GM18870 (cell line): ENCODE measurements around the gene GUCY2D.

Source experiments
- ATAC-seq: cut with Tn5 transposase; IDR thresholded peaks from one replicate; pipeline ENCODE4 v1.9.1; 2021; ENCODE audit warnings: moderate library complexity; ENCODE audit not compliant: unreplicated experiment

The GUCY2D gene

DNA sequence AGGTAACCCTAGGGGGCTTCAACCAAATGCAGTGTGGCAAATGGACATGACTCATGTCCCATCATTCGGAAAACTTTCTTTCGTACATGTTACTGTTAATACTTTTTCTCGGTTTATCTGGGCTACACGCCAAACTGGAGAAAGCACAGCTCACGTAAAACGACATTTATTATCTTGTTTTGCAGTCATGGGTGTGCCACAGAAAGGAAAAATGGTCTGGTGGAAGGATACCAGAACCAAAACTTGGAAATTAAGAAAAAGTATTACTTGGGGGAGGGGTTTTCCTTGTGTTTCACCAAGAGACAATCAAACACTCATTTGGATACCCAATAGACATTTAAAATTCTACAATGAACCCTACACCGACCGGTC, 60.0 kb downstream of the GUCY2D start:
- ATAC-seq = no peak

DNA sequence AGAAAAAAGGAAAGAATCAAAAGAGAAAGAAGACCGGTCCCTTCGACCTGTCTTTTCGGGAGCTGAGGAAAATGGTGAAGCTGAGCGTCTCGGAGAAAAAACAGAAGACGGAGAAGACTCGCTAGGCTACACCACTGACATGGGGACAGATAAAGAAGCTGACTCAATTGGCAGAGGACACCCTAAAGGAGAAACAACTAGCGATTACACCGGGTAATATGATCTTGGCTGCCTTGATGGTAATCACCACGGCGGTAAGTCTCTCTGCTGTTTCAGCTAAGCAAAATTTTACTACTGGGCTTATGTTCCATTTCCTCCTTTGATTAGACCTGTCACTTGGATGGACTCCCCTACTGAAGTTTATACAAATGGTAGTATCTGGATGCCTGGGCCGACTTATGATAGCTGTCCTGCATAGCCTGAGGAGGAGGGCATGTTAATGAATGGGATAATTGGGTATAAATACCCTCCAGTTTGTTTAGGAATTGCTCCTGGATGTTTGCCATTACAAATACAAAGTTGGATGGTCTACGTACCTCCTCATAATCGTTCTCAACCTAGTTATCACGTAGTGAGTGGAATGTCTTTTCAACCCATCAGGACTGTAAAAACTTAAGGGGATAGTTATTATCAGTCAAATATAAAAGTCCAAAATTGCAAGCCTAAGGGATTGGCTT, 60.5 kb downstream of the GUCY2D start:
- ATAC-seq = no peak

DNA sequence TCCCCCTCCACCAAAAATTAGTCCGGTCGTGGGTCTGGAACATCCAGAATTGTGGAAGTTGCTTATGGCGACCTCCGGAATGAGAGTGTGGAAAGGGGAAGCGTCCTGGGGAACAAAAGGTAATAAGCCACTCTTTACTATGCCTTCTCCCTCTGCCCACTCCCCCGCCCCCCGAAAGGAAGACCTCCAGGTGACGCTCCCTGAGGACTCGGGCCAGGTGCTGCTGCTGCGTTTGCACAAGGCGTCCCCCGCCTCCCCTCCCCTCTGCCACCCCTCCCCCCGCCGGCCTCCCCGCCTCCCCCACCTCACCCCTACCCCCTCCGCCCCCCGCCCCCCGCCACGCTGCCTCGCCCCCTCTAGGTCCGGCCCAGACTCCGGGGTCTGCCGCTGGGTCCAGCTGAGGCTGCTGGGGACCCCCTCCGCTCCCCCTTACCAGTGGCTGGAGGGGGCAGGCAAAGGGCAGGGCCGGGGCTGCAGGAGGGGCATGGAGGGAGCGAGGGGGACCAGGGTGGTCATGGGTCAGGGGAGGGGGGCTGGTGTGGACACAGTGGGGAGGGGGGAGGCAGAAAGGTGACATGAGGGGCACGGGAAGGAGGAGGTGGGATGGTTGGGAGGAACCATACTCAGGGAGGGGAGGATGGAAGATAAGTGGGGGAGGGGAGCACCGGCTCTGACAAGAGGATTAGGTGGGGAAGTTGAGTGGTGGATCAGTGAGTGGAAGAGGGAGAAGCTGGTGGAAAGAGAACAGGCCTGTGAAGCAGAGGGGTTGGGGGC, 61.5 kb downstream of the GUCY2D start:
- no peak for ATAC-seq

DNA sequence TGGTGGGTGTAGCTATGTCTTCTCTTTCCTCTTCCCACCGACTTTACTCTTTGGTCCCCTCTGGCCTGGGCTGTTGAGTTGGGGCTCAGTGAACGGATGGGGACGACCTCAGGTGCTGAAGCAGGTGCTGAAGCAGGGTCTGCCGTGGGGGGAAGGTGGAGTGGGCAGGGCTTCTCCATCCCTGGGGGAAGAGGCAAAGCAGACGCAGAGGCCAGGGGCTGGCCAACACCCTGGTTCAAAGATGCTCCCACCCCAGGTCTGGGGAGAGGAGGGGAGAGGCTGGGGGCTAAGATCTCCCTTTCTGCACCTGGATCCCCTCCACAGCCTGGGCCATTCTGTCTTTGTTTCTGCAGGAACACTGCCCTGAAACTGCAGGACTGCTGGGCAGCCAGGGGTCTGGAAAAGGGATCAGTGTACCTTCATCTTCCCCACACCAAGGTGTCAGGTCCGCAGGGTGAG, 62.2 kb downstream of the GUCY2D start:
- ATAC-seq = no peak

DNA sequence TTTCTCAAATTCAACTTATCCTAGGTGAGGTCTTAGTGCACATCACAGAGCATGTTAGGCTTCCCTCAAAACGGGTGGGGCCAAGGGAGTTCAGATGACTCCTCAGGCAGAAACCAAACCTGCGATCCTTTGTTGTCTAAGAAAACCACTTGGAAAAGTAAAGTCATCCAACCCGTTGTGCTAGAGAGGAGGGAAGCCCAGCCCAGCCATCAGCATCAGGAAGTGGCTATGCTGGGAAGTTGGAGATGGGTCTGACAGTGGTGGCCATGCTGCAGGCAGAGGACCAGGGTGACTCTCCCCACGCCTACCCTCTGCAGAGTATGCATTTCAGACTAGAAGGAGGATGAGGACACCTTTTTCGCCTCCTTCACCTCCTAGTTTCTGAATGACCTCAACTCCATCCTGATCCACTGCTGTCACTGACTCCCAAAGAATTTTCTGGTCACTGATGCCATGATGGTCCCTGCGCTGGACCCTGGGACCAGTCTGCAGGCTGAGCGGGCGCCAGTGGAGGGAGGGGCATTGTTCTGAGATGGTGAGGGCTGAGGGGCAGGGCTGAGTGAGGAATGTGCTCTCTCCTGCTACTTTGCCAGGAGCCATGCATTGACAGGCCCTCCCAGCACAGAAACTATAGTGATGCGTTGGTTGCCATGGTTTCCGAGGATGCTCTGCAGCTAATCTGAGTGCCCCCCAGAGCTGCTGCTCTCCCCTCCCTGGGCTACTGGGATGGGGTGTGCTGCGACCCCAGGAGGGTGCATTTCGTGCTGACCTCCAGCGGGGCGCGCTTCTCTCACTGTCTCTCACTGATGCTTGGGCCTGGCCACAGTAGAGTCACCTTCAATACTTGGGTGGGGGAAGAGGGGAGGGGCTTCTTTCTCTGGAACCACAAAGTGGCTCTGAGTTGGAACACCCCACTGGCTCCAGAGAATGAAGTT, 64.7 kb downstream of the GUCY2D start:
- no peak for ATAC-seq

DNA sequence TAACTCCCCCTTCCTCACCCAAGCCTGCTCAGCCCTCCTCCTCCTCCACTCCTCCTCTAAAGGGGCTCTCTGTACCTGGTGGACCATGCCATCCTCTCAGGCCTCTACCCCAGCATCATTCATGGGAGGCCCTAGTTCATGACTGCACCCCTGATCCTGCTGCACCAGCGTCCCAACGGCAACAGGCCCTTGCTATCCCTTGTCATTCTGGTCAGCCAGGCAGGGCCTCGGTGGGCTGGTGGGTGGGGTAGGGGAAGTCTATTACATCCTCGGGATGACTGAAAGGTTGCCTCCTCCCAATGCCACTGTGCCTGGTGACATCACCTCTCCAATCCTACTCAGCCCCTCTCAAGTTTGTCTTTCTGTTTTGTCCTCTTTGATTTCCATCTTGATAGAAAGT, 65.4 kb downstream of the GUCY2D start:
- no peak for ATAC-seq

DNA sequence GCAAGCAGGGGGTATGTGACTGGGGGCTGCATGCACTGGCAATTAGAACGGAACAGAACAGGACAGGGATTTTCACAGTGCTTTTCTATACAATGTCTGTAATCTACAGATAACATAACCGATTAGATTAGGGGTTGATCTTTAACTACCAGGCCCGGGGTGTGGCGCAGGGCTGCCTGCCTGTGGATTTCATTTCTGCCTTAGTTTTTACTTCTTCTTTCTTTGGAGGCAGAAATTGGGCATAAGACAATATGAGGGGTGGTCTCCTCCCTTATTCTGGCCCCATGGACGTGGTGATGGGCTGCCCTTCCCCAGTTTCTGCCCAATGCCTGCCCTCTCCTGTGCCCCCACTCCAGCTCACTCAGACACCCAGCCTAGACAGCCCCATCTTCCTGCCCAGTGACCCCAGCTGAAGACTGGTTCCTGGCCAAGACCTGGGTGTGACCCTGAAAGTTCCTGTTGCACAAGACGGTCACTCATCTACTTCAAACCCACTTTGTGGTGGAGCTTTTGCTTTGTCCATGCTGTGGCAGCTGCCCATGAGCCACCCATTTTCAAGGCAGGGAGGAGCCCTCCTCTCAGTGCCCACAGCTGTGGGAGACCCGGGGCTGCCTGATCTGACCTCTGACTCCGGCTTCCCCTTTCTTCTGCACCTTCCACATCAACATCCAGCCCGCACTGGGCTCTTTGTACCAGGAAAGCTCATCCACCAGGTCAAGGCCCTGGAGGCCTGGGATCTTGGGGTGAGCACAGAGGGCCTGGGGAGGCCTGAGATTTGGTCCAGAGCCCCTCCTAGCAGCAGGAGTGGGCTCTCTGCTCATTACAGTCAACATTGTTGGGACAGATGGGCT, 66.5 kb downstream of the GUCY2D start:
- no peak for ATAC-seq

DNA sequence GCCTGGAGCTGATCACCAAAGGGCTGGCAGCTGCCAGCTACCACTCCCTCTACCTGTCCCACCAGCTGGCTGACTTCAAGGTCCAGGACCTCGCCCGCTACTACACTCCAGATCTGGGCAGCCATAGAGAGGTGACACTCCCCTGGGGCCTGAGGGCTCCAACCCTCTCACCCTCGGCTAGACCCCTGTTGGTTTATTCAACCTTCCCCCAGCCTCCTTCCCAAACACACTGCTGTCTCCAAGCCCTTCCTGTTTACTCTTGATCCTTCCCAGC, 67.1 kb downstream of the GUCY2D start:
- ATAC-seq = no peak
